GM23338 (cell line): ENCODE results near the gene ASIC3. TPM values are rescaled to one million over a fixed set of nuclear protein-coding genes. Genes with fewer than 3 reads are reported as not detected.

Experiments used
- ATAC-seq: fragments of 200-7000 bp; cut with Tn5 transposase; 3 replicates; pipeline ENCODE4 v1.9.1; 2020
- DNase-seq: peaks from one replicate; pipeline ENCODE4 v3.0.0-alpha.2; 2015; ENCODE audit warnings: low spot score
- H2AFZ ChIP-seq: fragments of 200-600 bp; sonication (generic); 2 replicates; pipeline ENCODE4 v1.8.0; 2016; ENCODE audit warnings: antibody characterized with exemption, mild to moderate bottlenecking, moderate library complexity
- H3F3A ChIP-seq: fragments of 200-600 bp; sonication (generic); replicated peaks from 2 replicates; pipeline ENCODE4 v1.8.0; 2017; ENCODE audit warnings: antibody characterized with exemption, mixed run types, low read depth
- H3K27ac ChIP-seq: fragments of 200-600 bp; sonication (generic); 2 replicates; pipeline ENCODE4 v1.6.1; 2016; ENCODE audit warnings: low read depth
- H3K27me3 ChIP-seq: fragments of 200-600 bp; sonication (generic); 2 replicates; pipeline ENCODE4 v1.8.0; 2016; ENCODE audit warnings: mild to moderate bottlenecking, mixed run types, moderate library complexity; ENCODE audit not compliant: insufficient read depth
- H3K36me3 ChIP-seq: fragments of 200-600 bp; sonication (generic); 2 replicates; pipeline ENCODE4 v1.8.0; 2016; ENCODE audit warnings: mild to moderate bottlenecking; ENCODE audit not compliant: insufficient read depth
- H3K4me1 ChIP-seq: fragments of 200-600 bp; sonication (generic); 2 replicates; pipeline ENCODE4 v1.8.0; 2016; ENCODE audit warnings: mild to moderate bottlenecking, moderate library complexity; ENCODE audit not compliant: insufficient read depth
- H3K4me2 ChIP-seq: fragments of 200-600 bp; sonication (generic); 2 replicates; pipeline ENCODE4 v1.7.1; 2017; ENCODE audit warnings: mixed run types
- H3K4me3 ChIP-seq: fragments of 200-600 bp; sonication (generic); 2 replicates; pipeline ENCODE4 v1.6.1; 2016; ENCODE audit warnings: mixed run types
- H3K79me2 ChIP-seq: fragments of 200-600 bp; sonication (generic); replicated peaks from 2 replicates; pipeline ENCODE4 v1.8.0; 2017; ENCODE audit warnings: mild to moderate bottlenecking; ENCODE audit not compliant: insufficient read depth
- H3K9me2 ChIP-seq: fragments of 200-600 bp; sonication (generic); 2 replicates; pipeline ENCODE4 v1.8.0; 2017; ENCODE audit not compliant: insufficient read depth
- H4K20me1 ChIP-seq: fragments of 200-600 bp; sonication (generic); replicated peaks from 2 replicates; pipeline ENCODE4 v1.8.0; 2017; ENCODE audit warnings: mild to moderate bottlenecking; ENCODE audit not compliant: insufficient read depth
- H3K27ac Mint-ChIP-seq: 2 replicates; pipeline ENCODE4 v1.8.0; 2020; ENCODE audit warnings: inconsistent platforms, mild to moderate bottlenecking, moderate library complexity, mixed read lengths
- H3K27me3 Mint-ChIP-seq: 3 replicates; pipeline ENCODE4 v1.8.0; 2022; ENCODE audit warnings: low read depth, mild to moderate bottlenecking, moderate library complexity, mixed read lengths, inconsistent platforms; ENCODE audit not compliant: insufficient read depth, poor library complexity
- H3K36me3 Mint-ChIP-seq: 3 replicates; pipeline ENCODE4 v1.8.0; 2021; ENCODE audit warnings: low read depth, mild to moderate bottlenecking, inconsistent platforms, moderate library complexity, mixed read lengths
- H3K4me1 Mint-ChIP-seq: 3 replicates; pipeline ENCODE4 v1.8.0; 2020; ENCODE audit warnings: mild to moderate bottlenecking, inconsistent platforms, mixed read lengths
- H3K4me3 Mint-ChIP-seq: 3 replicates; pipeline ENCODE4 v1.8.0; 2021; ENCODE audit warnings: moderate library complexity, mild to moderate bottlenecking, inconsistent platforms, mixed read lengths
- H3K9me3 Mint-ChIP-seq: 3 replicates; pipeline ENCODE4 v1.8.0; 2020; ENCODE audit warnings: moderate library complexity, mild to moderate bottlenecking, inconsistent platforms, mixed read lengths
- CREB1 ChIP-seq: fragments of 250-450 bp; sonication (Bioruptor Pico); IDR thresholded peaks from 2 replicates; pipeline ENCODE4 v1.5.0; 2020; ENCODE audit warnings: low read depth, mild to moderate bottlenecking, moderate library complexity
- JUNB ChIP-seq: IDR thresholded peaks from one replicate; pipeline ENCODE4 v1.6.1; 2016; ENCODE audit warnings: antibody characterized with exemption; ENCODE audit not compliant: unreplicated experiment
- POLR2AphosphoS5 ChIP-seq: IDR thresholded peaks from 2 replicates; pipeline ENCODE4 v1.6.1; 2016; ENCODE audit warnings: antibody characterized with exemption, low read depth
- STAT1 ChIP-seq: IDR thresholded peaks from one replicate; pipeline ENCODE4 v1.6.1; 2016; ENCODE audit warnings: antibody characterized with exemption; ENCODE audit not compliant: unreplicated experiment
- ZNF331 ChIP-seq: fragments of 250-450 bp; sonication (Bioruptor Pico); IDR thresholded peaks from 2 replicates; pipeline ENCODE4 v1.5.0; 2020; ENCODE audit warnings: low read depth, mild to moderate bottlenecking, moderate library complexity
- polyA plus RNA-seq: library from polyadenylated mRNA; unstranded; fragments of >200 nt; fragmentation: Nextera tagmentation; extraction: Ambion mirVana; gene quantifications from 2 replicates; pipeline ENCODE4 v1.2.1, GENCODE V29; 2016
- total RNA-seq: library from RNA; depleted of rRNA; stranded (reverse); fragments of >200 nt; shearing (Covaris generic); gene quantifications from 2 replicates; pipeline ENCODE4 v1.2.3, GENCODE V29; 2014
- TF ChIP-seq, protein P1 (sequence below): fragments of 250-450 bp; sonication (Bioruptor Pico); IDR thresholded peaks from 2 replicates; pipeline ENCODE4 v1.5.0; 2020; ENCODE audit warnings: mild to moderate bottlenecking, moderate library complexity
- TF ChIP-seq, protein P2 (sequence below), 2 experiments: fragments of 200-600 bp in 1 of 2; sonication (generic) in 1 of 2; conservative IDR thresholded peaks; 2 replicates each; pipeline versions ENCODE4 v1.5.1 to v1.6.1; 2016 to 2017; ENCODE audit warnings: antibody characterized with exemption in 2 of 2, low read depth in 2 of 2, mild to moderate bottlenecking in 2 of 2, moderate library complexity in 1 of 2

ASIC3 gene
- total and polyA plus RNA-seq, 2 experiments from 2014 or later = 0.87 to 0.90 TPM

DNA sequence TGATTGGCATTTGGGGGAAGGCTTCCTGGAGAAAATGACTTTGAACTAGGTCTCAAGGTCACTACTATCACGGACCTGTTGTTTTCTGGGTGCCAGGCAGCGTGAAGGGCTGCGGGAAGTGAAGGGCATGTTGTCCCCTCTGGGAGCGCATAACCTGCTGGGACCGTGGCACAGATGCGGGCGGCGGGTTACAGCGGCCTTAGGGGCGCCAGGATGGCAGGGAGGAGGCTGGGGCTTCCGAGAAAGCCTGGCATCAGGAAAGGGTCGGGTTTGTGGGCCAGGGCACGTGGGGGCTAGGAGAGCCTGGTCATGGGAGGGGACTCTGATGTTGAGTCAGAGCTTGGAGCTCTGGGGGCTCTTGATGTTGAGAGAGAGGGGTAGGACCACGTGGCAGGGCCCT is 17.2 kb downstream of the ASIC3 start (continued):
- TF ChIP-seq, protein P1, sequence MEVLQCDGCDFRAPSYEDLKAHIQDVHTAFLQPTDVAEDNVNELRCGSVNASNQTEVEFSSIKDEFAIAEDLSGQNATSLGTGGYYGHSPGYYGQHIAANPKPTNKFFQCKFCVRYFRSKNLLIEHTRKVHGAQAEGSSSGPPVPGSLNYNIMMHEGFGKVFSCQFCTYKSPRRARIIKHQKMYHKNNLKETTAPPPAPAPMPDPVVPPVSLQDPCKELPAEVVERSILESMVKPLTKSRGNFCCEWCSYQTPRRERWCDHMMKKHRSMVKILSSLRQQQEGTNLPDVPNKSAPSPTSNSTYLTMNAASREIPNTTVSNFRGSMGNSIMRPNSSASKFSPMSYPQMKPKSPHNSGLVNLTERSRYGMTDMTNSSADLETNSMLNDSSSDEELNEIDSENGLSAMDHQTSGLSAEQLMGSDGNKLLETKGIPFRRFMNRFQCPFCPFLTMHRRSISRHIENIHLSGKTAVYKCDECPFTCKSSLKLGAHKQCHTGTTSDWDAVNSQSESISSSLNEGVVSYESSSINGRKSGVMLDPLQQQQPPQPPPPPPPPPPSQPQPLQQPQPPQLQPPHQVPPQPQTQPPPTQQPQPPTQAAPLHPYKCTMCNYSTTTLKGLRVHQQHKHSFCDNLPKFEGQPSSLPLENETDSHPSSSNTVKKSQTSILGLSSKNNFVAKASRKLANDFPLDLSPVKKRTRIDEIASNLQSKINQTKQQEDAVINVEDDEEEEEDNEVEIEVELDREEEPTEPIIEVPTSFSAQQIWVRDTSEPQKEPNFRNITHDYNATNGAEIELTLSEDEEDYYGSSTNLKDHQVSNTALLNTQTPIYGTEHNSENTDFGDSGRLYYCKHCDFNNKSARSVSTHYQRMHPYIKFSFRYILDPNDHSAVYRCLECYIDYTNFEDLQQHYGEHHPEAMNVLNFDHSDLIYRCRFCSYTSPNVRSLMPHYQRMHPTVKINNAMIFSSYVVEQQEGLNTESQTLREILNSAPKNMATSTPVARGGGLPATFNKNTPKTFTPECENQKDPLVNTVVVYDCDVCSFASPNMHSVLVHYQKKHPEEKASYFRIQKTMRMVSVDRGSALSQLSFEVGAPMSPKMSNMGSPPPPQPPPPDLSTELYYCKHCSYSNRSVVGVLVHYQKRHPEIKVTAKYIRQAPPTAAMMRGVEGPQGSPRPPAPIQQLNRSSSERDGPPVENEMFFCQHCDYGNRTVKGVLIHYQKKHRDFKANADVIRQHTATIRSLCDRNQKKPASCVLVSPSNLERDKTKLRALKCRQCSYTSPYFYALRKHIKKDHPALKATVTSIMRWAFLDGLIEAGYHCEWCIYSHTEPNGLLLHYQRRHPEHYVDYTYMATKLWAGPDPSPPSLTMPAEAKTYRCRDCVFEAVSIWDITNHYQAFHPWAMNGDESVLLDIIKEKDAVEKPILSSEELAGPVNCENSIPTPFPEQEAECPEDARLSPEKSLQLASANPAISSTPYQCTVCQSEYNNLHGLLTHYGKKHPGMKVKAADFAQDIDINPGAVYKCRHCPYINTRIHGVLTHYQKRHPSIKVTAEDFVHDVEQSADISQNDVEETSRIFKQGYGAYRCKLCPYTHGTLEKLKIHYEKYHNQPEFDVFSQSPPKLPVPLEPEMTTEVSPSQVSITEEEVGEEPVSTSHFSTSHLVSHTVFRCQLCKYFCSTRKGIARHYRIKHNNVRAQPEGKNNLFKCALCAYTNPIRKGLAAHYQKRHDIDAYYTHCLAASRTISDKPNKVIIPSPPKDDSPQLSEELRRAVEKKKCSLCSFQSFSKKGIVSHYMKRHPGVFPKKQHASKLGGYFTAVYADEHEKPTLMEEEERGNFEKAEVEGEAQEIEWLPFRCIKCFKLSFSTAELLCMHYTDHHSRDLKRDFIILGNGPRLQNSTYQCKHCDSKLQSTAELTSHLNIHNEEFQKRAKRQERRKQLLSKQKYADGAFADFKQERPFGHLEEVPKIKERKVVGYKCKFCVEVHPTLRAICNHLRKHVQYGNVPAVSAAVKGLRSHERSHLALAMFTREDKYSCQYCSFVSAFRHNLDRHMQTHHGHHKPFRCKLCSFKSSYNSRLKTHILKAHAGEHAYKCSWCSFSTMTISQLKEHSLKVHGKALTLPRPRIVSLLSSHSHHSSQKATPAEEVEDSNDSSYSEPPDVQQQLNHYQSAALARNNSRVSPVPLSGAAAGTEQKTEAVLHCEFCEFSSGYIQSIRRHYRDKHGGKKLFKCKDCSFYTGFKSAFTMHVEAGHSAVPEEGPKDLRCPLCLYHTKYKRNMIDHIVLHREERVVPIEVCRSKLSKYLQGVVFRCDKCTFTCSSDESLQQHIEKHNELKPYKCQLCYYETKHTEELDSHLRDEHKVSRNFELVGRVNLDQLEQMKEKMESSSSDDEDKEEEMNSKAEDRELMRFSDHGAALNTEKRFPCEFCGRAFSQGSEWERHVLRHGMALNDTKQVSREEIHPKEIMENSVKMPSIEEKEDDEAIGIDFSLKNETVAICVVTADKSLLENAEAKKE = no peak
- TF ChIP-seq ZNF331 (CRISPR knock-in tag) (no peak), CREB1 (CRISPR knock-in tag) (no peak), POLR2AphosphoS5 (no peak), STAT1 (no peak)

DNA sequence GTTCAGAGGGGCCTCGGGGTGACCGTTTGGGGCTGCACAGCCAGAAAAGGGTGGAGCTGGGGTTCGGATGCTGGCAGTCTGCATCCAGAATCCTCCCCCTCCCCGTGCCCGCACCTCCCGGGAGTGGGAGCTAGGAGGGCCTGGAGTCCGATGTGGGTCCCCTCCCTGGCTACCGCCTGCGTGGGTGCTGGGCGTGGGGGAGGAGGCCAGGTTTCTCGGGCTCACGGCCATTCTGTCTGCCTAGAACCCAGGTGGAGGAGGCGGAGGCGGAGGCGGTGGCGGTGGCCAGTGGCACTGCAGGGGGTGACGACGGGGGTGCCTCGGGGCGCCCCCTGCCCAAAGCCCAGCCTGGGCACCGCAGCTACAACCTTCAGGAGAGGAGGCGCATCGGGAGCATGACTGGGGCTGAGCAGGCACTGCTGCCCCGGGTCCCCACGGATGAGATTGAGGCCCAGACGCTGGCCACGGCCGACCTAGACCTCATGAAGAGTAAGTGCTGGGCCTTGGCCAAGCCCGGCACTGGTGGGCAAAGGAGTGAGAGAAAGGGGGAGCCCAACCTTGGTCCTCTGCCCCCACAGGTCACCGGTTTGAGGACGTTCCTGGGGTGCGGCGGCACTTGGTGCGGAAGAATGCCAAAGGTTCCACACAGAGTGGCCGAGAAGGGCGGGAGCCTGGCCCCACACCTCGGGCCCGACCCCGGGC is 18.1 kb downstream of the ASIC3 start:
- peaks cover 30% of the 10 kb centered on the region for H3K27me3 Mint-ChIP-seq
- H3K79me2 ChIP-seq = peaks cover 8% of the 10 kb centered on the region

More for the DNA sequence above, 18.1 kb downstream of the ASIC3 start:
- TF ChIP-seq STAT1 (no peak), CREB1 (CRISPR knock-in tag) (no peak), JUNB (no peak), ZNF331 (CRISPR knock-in tag) (no peak)
- TF ChIP-seq, protein P2, sequence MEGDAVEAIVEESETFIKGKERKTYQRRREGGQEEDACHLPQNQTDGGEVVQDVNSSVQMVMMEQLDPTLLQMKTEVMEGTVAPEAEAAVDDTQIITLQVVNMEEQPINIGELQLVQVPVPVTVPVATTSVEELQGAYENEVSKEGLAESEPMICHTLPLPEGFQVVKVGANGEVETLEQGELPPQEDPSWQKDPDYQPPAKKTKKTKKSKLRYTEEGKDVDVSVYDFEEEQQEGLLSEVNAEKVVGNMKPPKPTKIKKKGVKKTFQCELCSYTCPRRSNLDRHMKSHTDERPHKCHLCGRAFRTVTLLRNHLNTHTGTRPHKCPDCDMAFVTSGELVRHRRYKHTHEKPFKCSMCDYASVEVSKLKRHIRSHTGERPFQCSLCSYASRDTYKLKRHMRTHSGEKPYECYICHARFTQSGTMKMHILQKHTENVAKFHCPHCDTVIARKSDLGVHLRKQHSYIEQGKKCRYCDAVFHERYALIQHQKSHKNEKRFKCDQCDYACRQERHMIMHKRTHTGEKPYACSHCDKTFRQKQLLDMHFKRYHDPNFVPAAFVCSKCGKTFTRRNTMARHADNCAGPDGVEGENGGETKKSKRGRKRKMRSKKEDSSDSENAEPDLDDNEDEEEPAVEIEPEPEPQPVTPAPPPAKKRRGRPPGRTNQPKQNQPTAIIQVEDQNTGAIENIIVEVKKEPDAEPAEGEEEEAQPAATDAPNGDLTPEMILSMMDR (conservative IDR thresholded peaks at IDR 0.05; ENCODE audit: low read depth in 2 of 2) = no peak
- Histone ChIP-seq H3K9me2 (no peaks in the 10 kb centered on the region), H3K27ac (0 out of 2 replicates have a peak overlapping the region, but pooled peaks have one; percentile 50), H3F3A (peaks cover 11% of the 10 kb centered on the region; the same call in 1 of the 2 replicates), H3K27me3 (peaks cover 4% of the 10 kb centered on the region; the same call in 1 of the 2 replicates), H4K20me1 (no peaks in the 10 kb centered on the region; the same call in 1 of the 2 replicates), H3K4me1 (peaks cover 21% of the 10 kb centered on the region), H3K36me3 (peaks cover 16% of the 10 kb centered on the region), H3K4me3 (no peak overlapping the region), H3K4me2 (no peak overlapping the region), H2AFZ (no peak overlapping the region)
- ATAC-seq (no peak), DNase-seq (no peak)
- H3K4me1 Mint-ChIP-seq = peaks cover 24% of the 10 kb centered on the region
- peaks cover 53% of the 10 kb centered on the region for H3K36me3 Mint-ChIP-seq
- no peak overlapping the region for H3K27ac Mint-ChIP-seq
- H3K9me3 Mint-ChIP-seq = no peaks in the 10 kb centered on the region
- H3K4me3 Mint-ChIP-seq = no peak overlapping the region
